ENCODE measurements around the gene ZNF140.

DNA sequence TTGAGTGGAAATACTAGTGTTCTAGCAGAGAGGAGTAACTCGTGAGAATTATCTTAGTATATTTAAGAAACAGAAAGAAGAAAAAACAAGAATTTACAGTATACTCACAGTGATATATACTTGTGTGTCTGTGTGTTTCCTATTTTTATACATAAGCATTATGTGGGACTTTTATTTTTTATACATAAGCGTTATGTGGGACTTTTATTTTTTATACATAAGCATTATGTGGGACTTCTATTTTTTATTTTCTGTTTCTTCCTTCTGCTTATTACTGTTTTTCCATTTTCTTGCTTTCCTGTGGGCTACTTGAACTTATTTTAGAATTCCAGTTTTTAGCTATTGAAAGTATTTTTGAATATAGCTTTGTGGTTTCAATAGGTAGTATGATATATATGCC lies 6.9 kb upstream of the ZNF140 start:
- TF ChIP-seq, protein P1, sequence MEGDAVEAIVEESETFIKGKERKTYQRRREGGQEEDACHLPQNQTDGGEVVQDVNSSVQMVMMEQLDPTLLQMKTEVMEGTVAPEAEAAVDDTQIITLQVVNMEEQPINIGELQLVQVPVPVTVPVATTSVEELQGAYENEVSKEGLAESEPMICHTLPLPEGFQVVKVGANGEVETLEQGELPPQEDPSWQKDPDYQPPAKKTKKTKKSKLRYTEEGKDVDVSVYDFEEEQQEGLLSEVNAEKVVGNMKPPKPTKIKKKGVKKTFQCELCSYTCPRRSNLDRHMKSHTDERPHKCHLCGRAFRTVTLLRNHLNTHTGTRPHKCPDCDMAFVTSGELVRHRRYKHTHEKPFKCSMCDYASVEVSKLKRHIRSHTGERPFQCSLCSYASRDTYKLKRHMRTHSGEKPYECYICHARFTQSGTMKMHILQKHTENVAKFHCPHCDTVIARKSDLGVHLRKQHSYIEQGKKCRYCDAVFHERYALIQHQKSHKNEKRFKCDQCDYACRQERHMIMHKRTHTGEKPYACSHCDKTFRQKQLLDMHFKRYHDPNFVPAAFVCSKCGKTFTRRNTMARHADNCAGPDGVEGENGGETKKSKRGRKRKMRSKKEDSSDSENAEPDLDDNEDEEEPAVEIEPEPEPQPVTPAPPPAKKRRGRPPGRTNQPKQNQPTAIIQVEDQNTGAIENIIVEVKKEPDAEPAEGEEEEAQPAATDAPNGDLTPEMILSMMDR (IDR thresholded peaks at IDR 0.05) = no peak
- TF ChIP-seq POLR2AphosphoS5 (IDR thresholded peaks at IDR 0.05; ENCODE audit: insufficient read depth in 1 of 2, low read depth in 1 of 2) = no peak
- TF ChIP-seq POLR2A (IDR thresholded peaks at IDR 0.05) = no peak

Data from vagina (tissue), 2 donors.